ENCODE results near the gene DHDH.

- TF ChIP-seq, protein P1, sequence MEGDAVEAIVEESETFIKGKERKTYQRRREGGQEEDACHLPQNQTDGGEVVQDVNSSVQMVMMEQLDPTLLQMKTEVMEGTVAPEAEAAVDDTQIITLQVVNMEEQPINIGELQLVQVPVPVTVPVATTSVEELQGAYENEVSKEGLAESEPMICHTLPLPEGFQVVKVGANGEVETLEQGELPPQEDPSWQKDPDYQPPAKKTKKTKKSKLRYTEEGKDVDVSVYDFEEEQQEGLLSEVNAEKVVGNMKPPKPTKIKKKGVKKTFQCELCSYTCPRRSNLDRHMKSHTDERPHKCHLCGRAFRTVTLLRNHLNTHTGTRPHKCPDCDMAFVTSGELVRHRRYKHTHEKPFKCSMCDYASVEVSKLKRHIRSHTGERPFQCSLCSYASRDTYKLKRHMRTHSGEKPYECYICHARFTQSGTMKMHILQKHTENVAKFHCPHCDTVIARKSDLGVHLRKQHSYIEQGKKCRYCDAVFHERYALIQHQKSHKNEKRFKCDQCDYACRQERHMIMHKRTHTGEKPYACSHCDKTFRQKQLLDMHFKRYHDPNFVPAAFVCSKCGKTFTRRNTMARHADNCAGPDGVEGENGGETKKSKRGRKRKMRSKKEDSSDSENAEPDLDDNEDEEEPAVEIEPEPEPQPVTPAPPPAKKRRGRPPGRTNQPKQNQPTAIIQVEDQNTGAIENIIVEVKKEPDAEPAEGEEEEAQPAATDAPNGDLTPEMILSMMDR (IDR thresholded peaks at IDR 0.05) = no peak
- no peak for TF ChIP-seq POLR2A (IDR thresholded peaks at IDR 0.05)
These were observed 60.5 kb downstream of the DHDH start for GRCh38 chr19:48994035-48994386.
